PC-3 (cell line): ENCODE data around the gene VEGFB. TPM values are rescaled to one million over a fixed set of nuclear protein-coding genes. Genes with fewer than 3 reads are reported as not detected.

Experiments used
- ATAC-seq: fragments of 200-7000 bp; cut with Tn5 transposase; 2 replicates; pipeline ENCODE4 v1.9.1; 2020; ENCODE audit warnings: mild to moderate bottlenecking, moderate library complexity
- BruUV-seq: library from RNA; stranded (reverse); fragments of 400-500 nt; replicated peaks from 2 replicates; lab custom pipeline; 2021; lab: Mats Ljungman, UMichigan
- CTCF ChIA-PET: fragments of 300-600 bp; sonication (Branson Sonifier 250); formaldehyde crosslinking; loops from one replicate; lab custom pipeline; 2022; ENCODE audit warnings: antibody characterized with exemption; lab: Charles Lee
- POLR2A ChIA-PET: fragments of 300-600 bp; sonication (Branson Sonifier 250); formaldehyde crosslinking; loops from one replicate; lab custom pipeline; 2022; ENCODE audit warnings: antibody characterized with exemption; ENCODE audit not compliant: unreplicated experiment; lab: Charles Lee
- DNase-seq: peaks from one replicate; pipeline ENCODE4 v3.0.0-alpha.2; 2015
- H2AFZ ChIP-seq: fragments of 300-600 bp; sonication (generic); 2 replicates; pipeline ENCODE4 v1.6.0; 2016; ENCODE audit warnings: antibody characterized with exemption, low read length
- H3F3A ChIP-seq: fragments of 300-600 bp; sonication (generic); one replicate; pipeline ENCODE4 v1.6.0; 2017; ENCODE audit warnings: antibody characterized with exemption, low read length, control low read depth, mild to moderate bottlenecking; ENCODE audit not compliant: unreplicated experiment
- H3K27ac ChIP-seq: fragments of 300-600 bp; sonication (generic); 2 replicates; pipeline ENCODE4 v1.5.1; 2016; ENCODE audit warnings: mild to moderate bottlenecking, low read length
- H3K27me3 ChIP-seq: fragments of 300-600 bp; sonication (generic); 2 replicates; pipeline ENCODE4 v1.6.1; 2016; ENCODE audit warnings: low read length, mixed read lengths
- H3K36me3 ChIP-seq: fragments of 300-600 bp; sonication (generic); 2 replicates; pipeline ENCODE4 v1.6.1; 2016; ENCODE audit warnings: low read depth, mixed run types, low read length, mixed read lengths
- H3K4me1 ChIP-seq: fragments of 300-600 bp; sonication (generic); 2 replicates; pipeline ENCODE4 v1.5.1; 2016; ENCODE audit warnings: low read length; ENCODE audit not compliant: insufficient read depth
- H3K4me2 ChIP-seq: fragments of 300-600 bp; sonication (generic); 2 replicates; pipeline ENCODE4 v1.6.0; 2016; ENCODE audit warnings: low read length
- H3K4me3 ChIP-seq: fragments of 300-600 bp; sonication (generic); 2 replicates; pipeline ENCODE4 v1.5.1; 2016; ENCODE audit warnings: mild to moderate bottlenecking, low read length, mixed read lengths
- H3K79me2 ChIP-seq: fragments of 300-600 bp; sonication (generic); 2 replicates; pipeline ENCODE4 v1.6.1; 2017; ENCODE audit warnings: low read length, mixed read lengths
- H3K9ac ChIP-seq: fragments of 300-600 bp; sonication (generic); 2 replicates; pipeline ENCODE4 v1.6.0; 2016; ENCODE audit warnings: mild to moderate bottlenecking, low read length
- H3K9me2 ChIP-seq: fragments of 300-600 bp; sonication (generic); replicated peaks from 2 replicates; pipeline ENCODE4 v1.6.1; 2016; ENCODE audit warnings: mixed run types, low read length, mixed read lengths
- H3K9me3 ChIP-seq: fragments of 300-600 bp; sonication (generic); 2 replicates; pipeline ENCODE4 v1.6.1; 2016; ENCODE audit warnings: low read length, mixed read lengths
- H4K20me1 ChIP-seq: fragments of 300-600 bp; sonication (generic); 2 replicates; pipeline ENCODE4 v1.6.1; 2016; ENCODE audit warnings: low read length, mixed read lengths
- EZH2 ChIP-seq: fragments of 300-600 bp; sonication (generic); IDR thresholded peaks from one replicate; pipeline ENCODE4 v1.6.1; 2017; ENCODE audit warnings: antibody characterized with exemption, mild to moderate bottlenecking, low read length; ENCODE audit not compliant: unreplicated experiment
- EZH2phosphoT487 ChIP-seq: fragments of 300-600 bp; sonication (generic); IDR thresholded peaks from 2 replicates; pipeline ENCODE4 v1.6.1; 2018; ENCODE audit warnings: mild to moderate bottlenecking, antibody characterized with exemption, low read length, borderline replicate concordance
- intact Hi-C: fragments of 100-400 bp; cut with micrococcal nuclease; formaldehyde crosslinking; loops from 2 replicates; pipeline ENCODE4 v1.9.0; 2023
- total RNA-seq: library from RNA; depleted of rRNA; stranded (reverse); fragments of >200 nt; gene quantifications from 2 replicates; pipeline ENCODE4 v1.2.3, GENCODE V29; 2014
- TF ChIP-seq, protein P1 (sequence below): fragments of 300-600 bp; sonication (generic); conservative IDR thresholded peaks from 2 replicates; pipeline ENCODE4 v1.5.1; 2017; ENCODE audit warnings: antibody characterized with exemption, low read depth, mild to moderate bottlenecking, low read length

Gene VEGFB
- total RNA-seq, 1 experiment from 2014 or later, result 39.4 TPM

DNA sequence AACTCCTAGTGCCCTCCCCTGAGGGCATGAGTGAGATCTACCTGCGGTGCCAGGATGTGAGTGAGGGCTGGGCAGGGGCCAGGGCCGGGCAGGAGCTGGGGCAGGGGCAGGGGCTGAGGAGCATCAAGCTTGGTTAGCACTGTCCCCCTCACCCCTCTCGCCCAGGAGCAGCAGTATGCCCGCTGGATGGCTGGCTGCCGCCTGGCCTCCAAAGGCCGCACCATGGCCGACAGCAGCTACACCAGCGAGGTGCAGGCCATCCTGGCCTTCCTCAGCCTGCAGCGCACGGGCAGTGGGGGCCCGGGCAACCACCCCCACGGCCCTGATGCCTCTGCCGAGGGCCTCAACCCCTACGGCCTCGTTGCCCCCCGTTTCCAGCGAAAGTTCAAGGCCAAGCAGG is 14.1 kb upstream of the VEGFB start:
- Histone ChIP-seq H4K20me1 (no peaks in the 10 kb centered on the region), H3K4me2 (no peak overlapping the region), H3K79me2 (no peaks in the 10 kb centered on the region), H3K4me3 (no peak overlapping the region), H3K4me1 (peaks cover 10% of the 10 kb centered on the region), H3K9me3 (no peaks in the 10 kb centered on the region), H3K27ac (no peak overlapping the region), H3K9ac (no peak overlapping the region), H3K9me2 (no peaks in the 10 kb centered on the region), H2AFZ (no peak overlapping the region), H3F3A (no peaks in the 10 kb centered on the region), H3K36me3 (0 out of 2 replicates have a peak, but pooled peaks cover 3% of the 10 kb centered on the region), H3K27me3 (no peaks in the 10 kb centered on the region)
- intact Hi-C loops, result no loop called here
- no TSS peak for BruUV-seq
- CTCF ChIA-PET, result no interaction called here
- POLR2A ChIA-PET, result no interaction called here
- ATAC-seq, result no peak
- TF ChIP-seq EZH2phosphoT487 (no peak), EZH2 (no peak)
- TF ChIP-seq, protein P1, sequence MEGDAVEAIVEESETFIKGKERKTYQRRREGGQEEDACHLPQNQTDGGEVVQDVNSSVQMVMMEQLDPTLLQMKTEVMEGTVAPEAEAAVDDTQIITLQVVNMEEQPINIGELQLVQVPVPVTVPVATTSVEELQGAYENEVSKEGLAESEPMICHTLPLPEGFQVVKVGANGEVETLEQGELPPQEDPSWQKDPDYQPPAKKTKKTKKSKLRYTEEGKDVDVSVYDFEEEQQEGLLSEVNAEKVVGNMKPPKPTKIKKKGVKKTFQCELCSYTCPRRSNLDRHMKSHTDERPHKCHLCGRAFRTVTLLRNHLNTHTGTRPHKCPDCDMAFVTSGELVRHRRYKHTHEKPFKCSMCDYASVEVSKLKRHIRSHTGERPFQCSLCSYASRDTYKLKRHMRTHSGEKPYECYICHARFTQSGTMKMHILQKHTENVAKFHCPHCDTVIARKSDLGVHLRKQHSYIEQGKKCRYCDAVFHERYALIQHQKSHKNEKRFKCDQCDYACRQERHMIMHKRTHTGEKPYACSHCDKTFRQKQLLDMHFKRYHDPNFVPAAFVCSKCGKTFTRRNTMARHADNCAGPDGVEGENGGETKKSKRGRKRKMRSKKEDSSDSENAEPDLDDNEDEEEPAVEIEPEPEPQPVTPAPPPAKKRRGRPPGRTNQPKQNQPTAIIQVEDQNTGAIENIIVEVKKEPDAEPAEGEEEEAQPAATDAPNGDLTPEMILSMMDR, result no peak
- DNase-seq, result no peak

DNA sequence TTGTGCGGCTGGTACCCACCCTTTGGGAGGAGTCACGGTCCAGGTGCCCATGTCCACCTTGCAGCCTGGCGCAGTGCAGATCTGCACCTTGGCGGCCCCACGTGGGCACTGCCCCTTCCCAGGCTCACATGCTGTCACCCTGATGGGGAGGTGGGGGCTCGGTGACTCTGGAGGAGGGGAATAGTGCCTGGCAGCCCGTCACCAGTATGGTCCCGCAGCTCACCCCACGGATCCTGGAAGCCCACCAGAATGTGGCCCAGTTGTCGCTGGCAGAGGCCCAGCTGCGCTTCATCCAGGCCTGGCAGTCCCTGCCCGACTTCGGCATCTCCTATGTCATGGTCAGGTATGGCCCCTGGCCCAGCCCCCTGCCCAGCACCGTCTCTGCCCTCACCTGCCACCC is 13.6 kb upstream of the VEGFB start:
- no peak overlapping the region for H3K27ac ChIP-seq
- ChIA-PET POLR2A (no interaction called here), CTCF (no interaction called here)
- no peak overlapping the region for H2AFZ ChIP-seq
- no peak overlapping the region for H3K9ac ChIP-seq
- H4K20me1 ChIP-seq, result no peaks in the 10 kb centered on the region
- no TSS peak for BruUV-seq
- intact Hi-C loops, result no loop called here
- no peak for TF ChIP-seq EZH2phosphoT487
- TF ChIP-seq, protein P1, result no peak
- TF ChIP-seq EZH2, result no peak
- no peaks in the 10 kb centered on the region for H3K9me2 ChIP-seq
- no peak overlapping the region for H3K4me3 ChIP-seq
- H3K79me2 ChIP-seq, result peaks cover 4% of the 10 kb centered on the region; the same call in 1 of the 2 replicates
- H3F3A ChIP-seq, result no peaks in the 10 kb centered on the region
- peaks cover 16% of the 10 kb centered on the region for H3K4me1 ChIP-seq
- H3K4me2 ChIP-seq, result no peak overlapping the region
- 0 out of 2 replicates have a peak, but pooled peaks cover 3% of the 10 kb centered on the region for H3K36me3 ChIP-seq
- ATAC-seq, result no peak
- no peaks in the 10 kb centered on the region for H3K9me3 ChIP-seq
- no peaks in the 10 kb centered on the region for H3K27me3 ChIP-seq
- no peak for DNase-seq

DNA sequence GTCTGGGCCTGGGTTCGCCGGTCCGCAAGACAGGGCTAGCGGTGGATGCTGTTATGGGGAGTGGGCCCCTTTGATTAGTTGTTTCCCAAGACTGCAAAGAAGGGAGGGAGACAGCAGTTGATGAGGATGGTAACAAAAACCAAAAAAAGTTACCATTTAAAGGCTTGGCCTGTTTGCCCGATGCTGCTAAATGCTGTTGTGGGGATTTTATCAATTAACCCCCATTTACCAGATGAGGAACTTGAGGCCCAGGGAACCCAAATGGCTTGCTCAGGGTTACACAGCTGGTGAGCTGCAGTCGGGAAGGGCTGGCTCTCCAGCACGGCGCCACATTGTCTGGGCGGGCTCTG is 11.8 kb upstream of the VEGFB start:
- Histone ChIP-seq H4K20me1 (no peaks in the 10 kb centered on the region), H3K36me3 (0 out of 2 replicates have a peak, but pooled peaks cover 3% of the 10 kb centered on the region), H3K27ac (no peak overlapping the region), H3K27me3 (no peaks in the 10 kb centered on the region), H3F3A (no peaks in the 10 kb centered on the region), H3K9me3 (no peaks in the 10 kb centered on the region), H3K79me2 (peaks cover 20% of the 10 kb centered on the region), H3K4me1 (peaks cover 28% of the 10 kb centered on the region), H3K4me3 (no peak overlapping the region), H2AFZ (no peak overlapping the region), H3K4me2 (no peak overlapping the region), H3K9ac (no peak overlapping the region), H3K9me2 (no peaks in the 10 kb centered on the region)
- no TSS peak for BruUV-seq
- no peak for ATAC-seq
- ChIA-PET CTCF (no interaction called here), POLR2A (no interaction called here)
- no peak for DNase-seq
- intact Hi-C loops, result no loop called here
- TF ChIP-seq EZH2 (no peak), EZH2phosphoT487 (no peak)
- TF ChIP-seq, protein P1, result no peak
